Fibroblast of skin of right quadriceps (primary cell): ENCODE measurements around the gene GRAMD1B.
A peak's percentile ranks its signal among the peaks of the same experiment; 100 is the strongest.

ENCODE experiments used
- DNase-seq: peaks from one replicate; pipeline ENCODE4 v3.0.0-alpha.2; 2013

GRAMD1B gene

DNA sequence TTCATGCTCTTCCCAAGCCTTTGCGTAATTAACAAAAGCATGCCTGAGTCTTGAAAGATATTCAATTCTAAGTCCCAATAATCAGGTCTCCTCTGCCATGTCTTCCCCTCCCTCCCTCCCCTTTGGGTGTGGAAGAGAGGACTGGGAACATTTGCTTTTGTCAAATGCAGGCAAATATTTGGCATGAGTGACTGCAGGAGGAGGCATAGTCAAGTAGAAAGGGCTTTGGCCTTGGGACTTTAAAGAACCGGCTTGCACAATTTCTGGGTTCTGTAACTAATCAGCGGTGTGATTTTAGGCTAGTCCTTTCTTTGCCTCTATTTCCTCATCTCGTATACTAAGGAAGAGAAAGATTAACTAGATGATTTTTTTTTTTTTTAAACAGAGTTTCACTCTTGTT lies 164.9 kb downstream of the GRAMD1B start:
- DNase-seq: no peak

DNA sequence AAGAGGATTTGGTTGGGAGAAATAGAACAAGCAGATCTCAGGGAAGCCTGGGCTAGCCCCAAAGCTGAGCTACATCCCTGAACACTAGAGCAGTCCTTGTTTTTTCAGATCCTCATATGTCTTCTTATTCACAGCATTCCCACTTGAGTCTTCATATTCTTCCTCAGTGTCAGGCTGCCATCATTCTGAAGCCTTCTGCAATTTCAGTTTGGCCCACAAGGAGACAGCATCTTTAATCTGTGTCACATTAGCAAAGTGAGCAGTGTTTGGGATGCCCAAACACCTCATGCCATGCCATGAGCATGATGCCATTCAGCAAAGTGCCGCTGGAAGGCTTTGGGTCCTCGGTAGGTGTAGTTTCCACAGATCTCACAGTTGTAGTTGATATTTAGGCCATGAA lies 167.8 kb downstream of the GRAMD1B start:
- no peak for DNase-seq

DNA sequence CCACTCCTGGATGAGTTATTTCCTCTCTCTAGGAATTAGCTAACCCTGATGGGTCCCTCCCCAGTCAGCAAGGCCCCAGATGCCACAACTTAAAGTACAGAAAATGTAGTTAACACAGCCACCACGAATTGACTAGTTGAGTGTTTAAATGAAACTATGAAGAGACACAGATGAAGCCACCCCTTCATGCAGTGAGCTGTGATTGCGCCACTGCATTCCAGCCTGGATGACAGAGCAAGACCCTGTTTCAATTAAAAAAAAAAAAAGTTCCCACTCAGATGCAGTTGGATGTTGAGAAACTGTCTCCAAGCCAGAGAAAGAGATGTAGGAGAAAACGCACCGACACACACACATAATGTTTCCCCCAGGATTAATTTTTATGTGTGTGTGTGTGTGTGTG lies 171.1 kb downstream of the GRAMD1B start:
- peak; percentile 89 for DNase-seq

DNA sequence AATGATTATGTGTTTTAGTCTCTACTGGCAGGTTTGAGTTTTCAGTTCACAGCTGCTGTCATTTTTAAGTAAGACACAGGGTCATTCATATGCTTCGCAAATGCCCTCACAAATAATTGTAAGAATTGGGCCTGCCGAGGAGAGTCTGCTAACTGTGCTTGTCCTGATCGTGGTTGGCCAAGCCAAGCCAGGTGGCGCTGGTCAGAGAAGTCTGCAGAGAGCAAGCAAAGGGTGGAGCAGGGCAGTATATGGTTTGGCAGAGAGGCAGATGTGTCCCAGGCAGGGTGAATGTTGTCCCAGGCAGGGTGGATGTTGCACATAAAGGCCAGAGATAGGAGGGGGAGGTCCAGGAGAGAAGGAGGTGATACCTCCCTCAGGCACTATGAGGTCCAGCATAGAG lies 171.7 kb downstream of the GRAMD1B start:
- DNase-seq: no peak

DNA sequence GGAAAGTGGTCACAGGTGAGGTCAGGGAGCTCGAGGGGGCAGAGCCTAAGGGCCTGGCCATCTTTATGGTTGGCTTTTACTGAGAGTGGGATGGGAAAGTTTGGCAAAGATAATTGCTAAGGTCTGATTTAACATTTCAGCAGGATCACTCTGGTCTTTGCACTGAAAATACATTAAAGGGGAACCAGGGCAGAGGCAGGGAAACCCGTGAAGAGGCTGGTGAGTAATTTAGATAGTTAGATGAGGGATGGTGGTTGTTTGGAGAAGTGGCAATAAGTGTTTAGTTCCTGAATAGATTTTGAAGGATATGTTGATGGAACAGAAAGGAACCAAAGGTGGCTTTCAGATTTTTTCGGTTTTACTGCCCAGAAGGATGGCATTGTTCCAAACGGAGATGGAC lies 173.6 kb downstream of the GRAMD1B start:
- DNase-seq: no peak

DNA sequence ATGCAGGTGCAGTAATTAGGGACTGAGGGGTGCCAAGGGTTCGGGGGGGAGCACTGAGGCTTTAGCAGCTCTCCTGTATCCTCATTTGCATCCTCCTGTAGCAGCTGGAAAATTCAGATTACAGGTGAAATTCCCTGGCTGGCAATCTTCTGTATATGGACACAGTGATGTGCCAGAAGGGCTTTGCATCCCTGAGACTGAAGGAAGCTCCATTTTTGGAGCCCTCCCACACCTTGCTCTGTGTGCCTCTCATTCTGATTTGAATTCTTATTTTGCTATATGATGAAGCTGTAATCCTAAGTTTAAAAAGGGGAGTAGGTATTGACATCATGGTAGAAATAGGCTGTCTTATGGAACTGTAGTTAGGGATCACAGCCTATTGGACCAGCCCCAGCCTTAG lies 177.7 kb downstream of the GRAMD1B start:
- no peak for DNase-seq

DNA sequence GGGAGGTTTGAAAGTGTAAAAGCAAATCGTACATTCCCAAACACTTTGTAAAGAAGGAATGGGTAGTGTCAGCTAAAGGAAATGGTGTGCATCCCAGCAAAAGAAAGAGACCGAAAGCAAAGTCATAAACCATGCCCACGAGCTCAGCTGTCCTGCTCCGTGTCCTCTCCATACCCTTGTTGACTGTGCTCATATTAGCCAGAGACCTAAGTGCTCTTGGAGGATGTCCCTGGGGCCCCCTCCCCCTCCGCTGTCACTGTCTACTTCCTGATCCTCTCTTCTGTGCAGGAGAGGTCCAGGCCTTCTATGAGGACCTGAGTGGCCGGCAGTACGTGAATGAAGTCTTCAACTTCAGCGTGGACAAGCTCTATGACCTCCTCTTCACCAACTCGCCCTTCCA lies 178.3 kb downstream of the GRAMD1B start:
- DNase-seq: no peak

DNA sequence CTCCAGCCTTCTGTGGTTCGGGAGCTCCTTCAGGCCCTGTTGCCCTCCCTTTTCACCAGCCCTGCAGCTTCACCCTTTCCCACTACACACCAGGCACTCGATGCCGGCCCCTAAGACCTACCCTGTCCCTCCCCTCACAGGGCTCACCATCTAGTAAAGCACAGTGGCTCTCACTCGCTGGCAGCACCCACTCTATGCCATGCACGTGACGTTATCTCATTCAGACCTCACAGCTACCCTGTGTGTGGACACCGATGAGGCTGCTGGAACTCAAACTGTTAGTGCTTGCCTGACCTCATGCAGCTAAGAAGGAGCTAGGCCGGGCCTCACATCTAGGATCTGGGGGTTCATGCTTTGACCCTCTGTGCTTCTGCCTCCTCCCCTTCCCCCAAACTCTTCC lies 178.9 kb downstream of the GRAMD1B start:
- no peak for DNase-seq

DNA sequence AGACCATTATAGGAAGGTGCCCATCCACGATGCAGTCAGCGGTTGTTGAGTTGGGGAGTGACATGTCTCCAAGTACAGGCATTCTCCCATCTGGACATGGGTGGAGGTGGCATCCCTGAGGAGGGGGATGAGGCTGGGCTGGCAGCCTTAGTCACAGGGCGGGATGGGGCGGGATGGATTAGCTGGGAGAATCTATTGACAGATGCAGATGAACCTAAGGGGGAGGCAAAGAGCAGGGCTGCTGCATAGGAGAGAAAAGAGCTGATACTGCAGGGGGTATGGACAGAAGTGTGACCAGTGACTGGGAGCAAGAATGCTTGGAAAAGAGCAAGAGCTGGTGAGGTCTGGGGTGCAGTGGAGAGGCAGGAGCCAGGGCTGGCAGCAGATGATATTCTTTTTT lies 181.6 kb downstream of the GRAMD1B start:
- no peak for DNase-seq

DNA sequence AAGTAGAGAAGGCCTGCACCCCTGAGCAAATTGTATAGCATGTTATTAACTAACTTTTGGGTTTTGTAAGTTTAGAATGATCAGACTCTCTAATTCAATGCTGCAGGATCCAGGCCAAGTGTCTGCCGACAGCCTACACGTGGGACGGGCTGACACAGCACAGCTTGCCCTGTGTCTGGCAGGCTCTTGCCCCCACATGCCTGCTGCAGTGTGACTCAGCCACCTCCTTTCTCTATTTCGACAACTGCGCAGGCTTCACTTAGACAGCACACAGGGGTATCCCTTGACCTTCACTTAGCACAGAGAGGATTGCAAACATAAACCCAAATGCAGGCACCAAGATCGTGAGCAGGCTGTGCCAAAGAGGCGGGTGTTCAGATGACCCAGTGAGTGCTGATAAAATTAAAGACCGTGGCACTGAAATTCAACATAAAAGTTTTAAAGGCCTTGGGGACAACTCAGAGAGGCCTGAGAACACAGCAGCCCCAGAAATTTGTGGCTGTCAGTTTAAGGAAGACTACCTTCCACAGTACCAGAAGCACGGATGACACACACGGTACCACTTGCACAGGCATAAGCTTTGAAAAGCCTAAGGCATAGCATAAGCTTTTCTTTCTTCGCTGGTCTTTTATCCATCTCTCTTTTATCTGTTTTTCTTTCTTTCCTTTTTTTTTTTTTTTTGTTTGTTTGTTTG lies 186.6 kb downstream of the GRAMD1B start:
- DNase-seq: peak; percentile 11

DNA sequence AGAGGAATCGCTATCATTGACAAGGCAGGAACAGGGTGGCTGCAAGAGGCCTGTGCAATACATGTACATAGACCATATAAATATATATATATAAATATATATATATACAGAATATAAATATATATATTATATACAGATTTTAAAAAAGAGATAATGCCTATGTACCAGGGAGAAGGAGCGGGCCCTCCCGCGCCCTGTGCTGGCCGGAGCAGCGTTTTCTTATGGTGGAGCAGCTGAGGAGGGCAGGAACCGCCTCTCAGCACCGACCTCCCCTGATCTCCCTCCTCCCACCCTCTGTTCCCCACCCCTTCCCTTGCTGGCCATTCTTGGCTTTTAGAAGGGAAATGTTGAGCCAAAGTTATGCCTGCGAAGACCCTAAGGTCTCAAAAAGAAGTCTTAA lies 192.5 kb downstream of the GRAMD1B start:
- no peak for DNase-seq

DNA sequence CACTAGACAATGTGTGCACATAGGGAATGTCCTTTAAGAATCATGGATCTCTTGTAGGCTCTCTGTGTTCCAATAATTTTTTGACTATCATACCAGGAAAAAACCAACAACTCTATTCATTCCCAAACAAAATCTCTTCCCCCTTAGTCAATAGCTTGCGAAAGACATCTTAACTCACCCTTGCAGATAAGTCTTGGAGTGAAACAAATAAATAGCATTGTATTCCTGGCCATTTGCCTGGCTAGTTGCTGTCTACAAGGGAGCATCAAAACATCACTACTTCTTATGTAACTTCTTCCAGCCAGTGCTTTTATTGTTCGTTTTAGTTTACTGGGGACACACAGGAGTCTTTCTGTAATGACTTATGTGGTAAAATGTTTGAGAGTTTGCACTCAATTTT lies 194.9 kb downstream of the GRAMD1B start:
- no peak for DNase-seq

DNA sequence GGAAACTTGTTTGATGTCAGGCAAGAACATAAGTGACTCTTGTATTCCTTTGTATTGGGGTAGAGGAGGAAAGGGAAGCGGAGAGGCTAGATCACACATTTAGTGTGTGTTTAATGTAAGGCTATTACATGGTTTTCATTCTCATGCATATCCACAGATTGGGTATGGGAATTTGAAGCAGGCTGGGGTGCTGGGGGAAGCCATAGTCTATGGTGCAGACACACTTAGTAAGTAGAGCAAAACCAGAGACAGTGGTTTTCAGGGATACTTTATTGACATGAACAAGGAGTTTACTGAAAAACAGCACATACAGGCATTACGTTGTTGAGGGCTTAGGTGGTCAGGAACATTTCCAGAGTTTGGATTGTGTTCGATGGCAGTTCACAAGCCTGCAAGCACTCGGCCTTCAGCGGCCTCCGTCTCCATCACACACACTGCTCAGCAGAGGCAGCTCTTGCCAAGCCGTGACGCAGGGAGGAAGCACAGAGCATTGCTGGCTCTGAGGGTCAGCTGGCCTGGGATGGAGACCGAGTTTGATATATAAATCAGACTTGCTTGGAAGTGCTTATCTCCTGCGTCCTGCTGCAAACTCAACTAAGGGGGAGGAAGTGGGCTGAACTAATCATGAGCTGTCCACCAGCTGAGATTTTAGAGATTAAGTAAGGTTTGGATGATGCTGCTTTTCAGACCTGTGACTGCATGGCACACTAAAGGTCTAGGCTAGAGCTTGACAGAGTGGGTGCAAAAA lies 199.0 kb downstream of the GRAMD1B start:
- peak; percentile 17 for DNase-seq

DNA sequence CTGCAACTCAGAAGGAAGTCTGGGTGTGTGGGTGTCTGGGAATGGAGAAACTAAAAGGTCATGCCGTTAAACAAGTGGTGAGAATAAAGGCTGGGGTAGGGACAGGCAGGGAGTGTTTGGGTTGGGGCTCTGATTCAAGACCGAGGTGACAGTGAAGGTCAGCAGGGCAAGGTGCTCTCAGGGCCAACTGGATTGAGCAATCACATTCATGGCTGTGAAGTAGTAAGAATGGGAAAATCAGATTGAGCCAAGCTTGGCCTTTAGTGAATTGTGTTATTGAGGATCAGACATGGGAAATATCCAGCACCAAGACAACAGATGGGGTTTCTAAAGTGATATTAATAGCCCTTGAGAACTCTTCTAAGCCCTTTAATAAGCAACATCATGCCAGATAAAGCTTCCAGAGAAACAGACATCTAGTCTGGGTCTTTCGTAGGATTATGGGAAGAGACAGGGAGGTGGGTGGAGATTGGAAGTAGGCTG lies 200.1 kb downstream of the GRAMD1B start:
- DNase-seq: no peak

DNA sequence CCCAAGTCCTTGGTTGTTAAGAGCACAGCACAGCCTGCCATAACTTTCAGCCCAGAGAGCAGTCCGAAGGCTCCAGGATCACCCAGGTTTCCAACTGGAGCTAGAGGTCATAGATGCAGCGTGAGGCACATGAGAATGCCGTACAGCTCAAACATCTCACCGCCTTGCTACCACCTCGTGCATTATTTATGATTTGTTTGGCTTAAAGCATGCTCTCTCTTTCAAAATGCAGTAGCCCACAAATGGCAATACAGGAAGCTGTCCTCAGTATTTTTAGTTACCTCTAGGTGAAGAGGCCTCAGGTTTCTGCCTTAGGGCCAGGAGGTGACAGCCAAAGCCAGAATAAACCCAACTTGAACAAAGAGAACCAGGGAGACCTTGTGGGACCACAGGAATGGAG lies 210.0 kb downstream of the GRAMD1B start:
- no peak for DNase-seq

DNA sequence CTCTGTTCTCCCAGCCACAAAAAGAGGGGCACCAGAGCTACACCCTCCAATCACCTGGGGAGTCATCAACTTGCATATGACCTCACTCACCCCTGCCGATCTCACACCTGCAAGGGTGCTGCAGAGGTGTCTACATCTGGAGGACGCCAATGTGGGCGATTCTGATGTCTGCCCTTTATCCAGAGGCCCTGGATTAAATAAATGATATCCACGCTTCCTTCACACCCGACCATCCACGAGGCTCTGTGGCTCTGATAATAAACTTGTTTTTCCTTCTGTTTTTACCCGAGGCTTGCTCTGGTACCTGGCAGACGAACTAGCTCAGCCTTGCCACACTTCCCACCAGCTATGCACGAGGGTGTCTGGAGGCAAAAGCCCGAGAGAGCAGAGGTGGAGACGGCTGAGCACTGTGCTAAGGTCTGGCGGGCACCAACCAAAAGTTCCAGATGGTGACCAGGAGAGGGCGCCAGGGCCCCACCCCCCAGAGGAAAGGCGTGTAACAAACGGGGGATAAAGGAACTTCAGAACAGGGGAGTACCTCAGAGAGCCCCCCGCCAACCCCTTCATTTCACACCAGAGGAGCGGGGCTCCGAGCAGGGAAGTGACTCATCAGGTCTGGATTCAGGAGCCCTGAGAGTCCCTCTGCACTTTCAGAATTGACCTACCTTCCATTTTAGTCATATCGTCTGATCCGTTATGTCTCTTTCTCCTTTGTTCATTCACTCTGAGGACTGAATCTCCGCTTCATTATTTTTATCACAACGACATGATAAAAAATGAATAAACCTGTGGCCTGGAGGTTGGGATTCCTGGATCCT lies 210.8 kb downstream of the GRAMD1B start:
- peak; percentile 23 for DNase-seq

DNA sequence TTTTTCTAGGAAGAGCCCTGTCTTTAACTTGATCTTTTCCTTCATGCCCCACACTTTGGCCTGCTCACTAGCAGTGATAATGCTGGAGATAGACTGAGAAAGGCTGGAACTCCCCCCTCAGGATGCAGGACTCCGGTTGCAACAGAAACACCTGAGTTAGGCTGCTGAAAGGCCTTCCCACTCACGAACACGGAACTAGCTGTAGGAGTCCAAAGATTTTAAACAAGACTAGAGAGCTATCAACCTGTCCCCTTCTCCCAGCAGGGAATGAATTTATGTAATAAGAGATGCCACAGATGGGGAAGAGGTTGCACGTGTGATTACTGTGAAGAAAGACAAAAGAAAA lies 211.4 kb downstream of the GRAMD1B start:
- DNase-seq: no peak

DNA sequence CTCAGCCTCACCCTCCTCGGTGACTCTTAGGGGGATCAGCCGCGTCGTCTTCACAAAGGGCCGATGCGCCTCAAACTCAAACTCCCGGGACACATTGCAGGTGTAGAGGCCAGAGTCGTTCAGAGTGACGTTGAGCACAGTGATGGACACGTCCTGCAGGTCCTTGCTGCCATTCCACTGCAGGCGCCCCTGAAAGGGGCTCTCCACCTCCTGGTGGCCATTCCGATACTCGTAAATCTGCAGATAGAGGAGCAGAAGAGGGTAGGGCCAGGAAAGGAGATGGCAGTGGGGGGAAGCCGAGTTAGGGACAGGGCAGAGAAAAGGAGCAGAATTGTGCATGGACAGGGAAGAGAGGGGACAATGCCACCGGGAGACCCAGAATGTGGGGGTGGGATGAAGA lies 212.4 kb downstream of the GRAMD1B start:
- DNase-seq: no peak

DNA sequence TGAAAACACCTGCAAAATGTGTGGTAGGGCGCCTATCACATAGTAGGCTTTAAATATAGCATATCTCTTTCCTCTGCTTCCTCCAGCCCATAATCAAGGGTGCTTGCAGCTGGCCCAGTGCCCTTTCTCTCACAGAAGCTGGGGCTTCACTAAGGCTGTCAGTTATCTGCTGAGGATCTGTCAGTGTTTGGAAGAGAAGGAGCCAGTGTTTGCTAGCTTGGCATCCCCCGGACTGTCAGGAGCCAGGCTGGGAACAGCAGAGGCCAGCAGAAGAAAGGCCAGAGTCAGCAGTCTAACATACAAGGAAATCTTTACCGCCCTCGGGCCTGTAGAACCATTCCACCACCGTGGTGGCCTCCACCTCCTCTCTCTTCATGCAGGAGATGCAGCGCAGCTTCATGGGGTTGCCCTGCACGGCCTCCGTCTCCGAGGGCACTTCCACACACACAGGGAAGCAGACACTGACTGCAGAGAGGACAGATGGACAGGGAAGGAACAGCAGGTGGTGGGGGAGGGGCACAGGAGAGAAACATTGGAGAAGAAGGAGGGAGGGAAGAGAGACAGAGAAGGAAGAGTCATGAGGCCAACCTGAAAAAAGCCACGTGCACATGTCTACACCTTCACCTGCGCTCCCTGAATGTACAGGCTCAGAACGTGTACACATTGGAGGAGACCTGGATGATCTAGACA lies 215.4 kb downstream of the GRAMD1B start:
- no peak for DNase-seq

DNA sequence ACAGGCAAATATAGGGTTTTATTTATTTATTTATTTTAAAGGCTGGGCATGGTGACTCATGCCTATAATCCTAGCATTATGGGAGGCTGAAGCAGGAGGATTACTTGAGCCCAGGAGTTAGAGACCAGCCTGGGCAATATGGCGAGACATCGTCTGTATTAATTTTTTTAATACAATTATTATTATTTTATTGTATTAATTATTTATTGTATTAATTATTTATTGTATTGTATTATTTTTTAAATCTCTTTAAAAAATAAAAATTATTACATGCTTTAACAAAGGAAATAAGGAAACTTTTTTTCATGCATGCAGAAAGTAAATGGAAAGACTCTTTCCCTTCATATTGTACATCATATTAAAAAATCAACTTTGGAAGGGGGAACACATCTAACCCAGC lies 220.8 kb downstream of the GRAMD1B start:
- no peak for DNase-seq

DNA sequence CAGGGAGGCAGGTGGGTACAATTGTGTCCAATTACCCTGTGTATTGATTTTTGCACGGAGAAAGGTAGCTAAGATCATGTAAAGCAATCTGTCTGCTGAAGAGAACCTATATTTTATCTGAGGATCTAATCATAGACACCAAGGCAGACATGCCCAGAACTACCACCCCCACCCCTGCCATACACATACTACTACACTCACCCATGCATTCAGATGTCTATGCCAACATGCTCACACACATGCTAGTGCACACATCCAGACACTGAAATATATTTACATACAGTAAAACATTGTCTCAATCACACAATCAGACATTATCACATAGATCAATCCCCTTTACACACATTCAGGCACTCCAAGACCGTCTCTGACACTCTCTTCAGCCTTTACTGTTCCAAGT lies 222.5 kb downstream of the GRAMD1B start:
- DNase-seq: no peak

DNA sequence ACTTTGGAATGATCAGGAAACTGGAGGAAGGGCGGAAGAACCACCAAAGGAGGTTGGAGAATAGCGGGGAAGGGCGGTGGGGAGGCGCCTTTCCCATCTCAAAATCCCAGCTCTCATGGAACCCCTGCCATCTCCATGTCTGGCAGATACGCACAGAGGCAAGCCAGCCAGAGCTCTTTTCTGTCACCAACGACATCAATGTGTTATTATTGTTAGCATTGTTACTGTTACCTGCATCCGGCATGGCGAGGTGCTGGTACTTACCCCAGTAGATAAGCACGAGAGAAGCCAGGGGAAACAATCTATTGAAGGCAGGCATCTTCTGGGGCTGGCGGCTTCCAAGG lies 223.4 kb downstream of the GRAMD1B start:
- DNase-seq: no peak

DNA sequence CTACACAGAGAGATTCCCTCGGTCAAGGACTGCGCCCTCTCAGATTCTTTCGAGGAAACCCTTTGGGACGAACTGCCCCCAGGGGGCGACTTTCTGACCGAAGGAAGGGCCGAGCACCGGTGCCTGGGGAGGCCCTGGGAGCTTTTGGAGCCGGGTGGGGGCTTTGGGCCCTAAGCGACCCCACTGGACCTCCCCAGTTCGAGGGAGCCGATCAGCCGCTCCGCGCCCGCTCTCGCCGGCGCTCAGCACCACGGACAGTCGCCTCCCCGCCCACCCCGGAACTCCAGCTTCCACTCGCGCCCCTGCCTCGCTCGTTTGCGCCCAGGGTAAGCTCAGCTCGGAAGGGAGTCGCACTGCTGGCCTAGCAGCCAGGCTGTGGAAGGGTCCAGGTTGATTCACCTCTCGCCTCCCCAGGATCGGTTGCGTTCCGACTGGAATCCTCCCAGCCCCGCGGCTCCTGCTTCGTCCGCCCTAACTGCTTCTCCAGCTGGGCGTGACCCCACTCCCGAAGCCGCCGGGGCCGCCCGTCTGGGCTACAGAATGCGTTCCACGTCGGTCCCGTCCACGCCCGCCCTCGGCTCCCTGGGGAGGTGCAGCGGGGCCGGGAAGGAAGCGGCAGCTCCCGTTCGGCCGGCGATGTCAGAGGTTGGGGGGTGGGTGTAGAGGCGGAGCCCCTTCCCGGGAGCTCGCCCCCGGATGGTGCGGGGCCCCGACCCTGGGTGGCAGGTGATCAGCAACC lies 223.9 kb downstream of the GRAMD1B start:
- DNase-seq: peak; percentile 24
